Measurements from ENCODE around the gene INSYN2A. TPM values are rescaled to one million over a fixed set of nuclear protein-coding genes. Genes with fewer than 3 reads are reported as not detected.

Gene INSYN2A
- total and polyA plus RNA-seq, 10 of the 15 experiments (the other 5 are each of a cell fraction or from before 2014, with no cell fraction given): not detected

- TF ChIP-seq RELB (IDR thresholded peaks at IDR 0.05; ENCODE audit: low read depth) (no peak), LARP7 (IDR thresholded peaks at IDR 0.05) (no peak), ATF7 (IDR thresholded peaks at IDR 0.05; ENCODE audit: low read depth) (no peak), EP300 (IDR thresholded peaks at IDR 0.05; ENCODE audit: borderline replicate concordance in 1 of 2, control insufficient read depth in 1 of 2, low read depth in 2 of 2, low read length in 2 of 2) (no peak)
These were observed 21.5 kb downstream of the INSYN2A start (continued) for GRCh38 chr10:127174866-127175265.

GRCh38 chr10:127168261-127168660, 28.1 kb downstream of the INSYN2A start:
- 4% methylated on average over 3 of the region's 3 CpGs for WGBS (ENCODE audit: insufficient coverage, insufficient replicate concordance, low lambda C conversion rate, missing lambda C conversion rate)
- ATAC-seq (no peak), FAIRE-seq (no peak), DNase-seq (ENCODE audit: low read depth, low spot score) (no peak)
- in situ Hi-C loops (cut with MboI): no loop called here
- Histone ChIP-seq H3K4me2 (ENCODE audit: control insufficient read depth, insufficient read depth) (no peak overlapping the region), H3K79me2 (ENCODE audit: control insufficient read depth, insufficient read depth, low read length) (no peaks in the 10 kb centered on the region), H4K20me1 (ENCODE audit: control insufficient read depth, insufficient read depth) (no peaks in the 10 kb centered on the region), H3K9ac (ENCODE audit: control insufficient read depth, insufficient read depth, low read length) (no peak overlapping the region), H3K9me3 (replicated peaks; ENCODE audit: control insufficient read depth, insufficient read depth, low read length) (no peaks in the 10 kb centered on the region), H3K4me1 (ENCODE audit: control insufficient read depth, insufficient read depth, low read length) (no peaks in the 10 kb centered on the region), H3K4me3 (no peak overlapping the region), H3K27ac (ENCODE audit: control insufficient read depth, insufficient read depth) (no peak overlapping the region), H3K27me3 (replicated peaks in 1 of 2; ENCODE audit: control insufficient read depth in 2 of 2, insufficient read depth in 2 of 2, low read length in 1 of 2) (no peaks in the 10 kb centered on the region), H3K36me3 (ENCODE audit: control insufficient read depth in 2 of 2, insufficient read depth in 2 of 2, low read length in 1 of 2) (no peaks in the 10 kb centered on the region), H2AFZ (ENCODE audit: control insufficient read depth, low read depth, low read length) (no peak overlapping the region)
- intact Hi-C loops (cut with micrococcal nuclease; ENCODE audit: unreplicated experiment): no loop called here
- POLR2A ChIA-PET: no interaction called here
- SMC1A ChIA-PET (ENCODE audit: uncharacterized antibody, unreplicated experiment): interaction anchor here (1.5 kb wide), 1 partner anchor 25 kb away, joined by 3 read pairs; no protein-coding TSS in a partner anchor
- RAD21 ChIA-PET (ENCODE audit: unreplicated experiment): no interaction called here
- CTCF ChIA-PET: no interaction called here
- no TSS peak for BruUV-seq (replicated peaks)
- no peak for TF ChIP-seq MEF2B (IDR thresholded peaks at IDR 0.05; ENCODE audit: partially characterized antibody, poor library complexity, severe bottlenecking)
- TF ChIP-seq ZBED1 (IDR thresholded peaks at IDR 0.05; ENCODE audit: borderline replicate concordance): no peak
- TF ChIP-seq NR2F1 (conservative IDR thresholded peaks at IDR 0.05): no peak
- no peak for TF ChIP-seq GATAD2B (conservative IDR thresholded peaks at IDR 0.05; ENCODE audit: low read depth)
- TF ChIP-seq CEBPB (IDR thresholded peaks at IDR 0.05; ENCODE audit: borderline replicate concordance in 1 of 2, low read depth in 2 of 2, low read length in 2 of 2): no peak
- no peak for TF ChIP-seq CBX5 (IDR thresholded peaks at IDR 0.05; ENCODE audit: low read depth)
- no peak for TF ChIP-seq GABPA (IDR thresholded peaks at IDR 0.05; ENCODE audit: low read depth)
- no peak for TF ChIP-seq CEBPZ (IDR thresholded peaks at IDR 0.05; ENCODE audit: low read depth, low read length)
- TF ChIP-seq ATF3 (IDR thresholded peaks at IDR 0.05; ENCODE audit: borderline replicate concordance, extremely low read depth, low read depth, low read length): no peak
- TF ChIP-seq HDGF (IDR thresholded peaks at IDR 0.05): no peak
- TF ChIP-seq YBX1 (IDR thresholded peaks at IDR 0.05): no peak
- TF ChIP-seq DPF2 (IDR thresholded peaks at IDR 0.05): no peak
- no peak for TF ChIP-seq JUND (IDR thresholded peaks at IDR 0.05; ENCODE audit: low read depth, low read length)
- TF ChIP-seq NFIC (IDR thresholded peaks at IDR 0.05; ENCODE audit: low read depth, low read length): no peak
- no peak for TF ChIP-seq HDAC2 (IDR thresholded peaks at IDR 0.05)

All from GM12878 (cell line).